ENCODE results near the gene PLEKHO1. TPM values are rescaled to one million over a fixed set of nuclear protein-coding genes. Genes with fewer than 3 reads are reported as not detected.

Gene PLEKHO1
- total and polyA plus RNA-seq, 7 donors: 14.1 to 402 (median 251) TPM

DNA sequence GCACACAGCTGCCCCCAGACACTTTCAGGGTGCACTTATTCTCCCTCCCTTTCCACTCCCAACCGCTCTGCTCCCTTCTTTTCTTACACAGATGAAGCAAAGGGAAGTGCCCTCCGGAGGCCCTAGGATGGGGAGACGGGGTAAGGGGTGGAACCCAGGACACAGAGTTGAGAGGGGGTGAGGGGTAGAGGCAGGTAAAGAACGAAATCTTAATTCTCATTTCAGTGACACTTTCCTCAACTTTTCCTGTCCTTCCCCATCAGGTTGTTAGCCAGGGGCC, 12.8 kb downstream of the PLEKHO1 start:
- 44 to 82% methylated on average over 4 of the region's 4 CpGs for WGBS, 2 donors
- TF ChIP-seq EP300 (IDR thresholded peaks at IDR 0.05) (no peak), POLR2A (IDR thresholded peaks at IDR 0.05) (no peak), POLR2AphosphoS5 (IDR thresholded peaks at IDR 0.05) (no peak)
- TF ChIP-seq, protein P1, sequence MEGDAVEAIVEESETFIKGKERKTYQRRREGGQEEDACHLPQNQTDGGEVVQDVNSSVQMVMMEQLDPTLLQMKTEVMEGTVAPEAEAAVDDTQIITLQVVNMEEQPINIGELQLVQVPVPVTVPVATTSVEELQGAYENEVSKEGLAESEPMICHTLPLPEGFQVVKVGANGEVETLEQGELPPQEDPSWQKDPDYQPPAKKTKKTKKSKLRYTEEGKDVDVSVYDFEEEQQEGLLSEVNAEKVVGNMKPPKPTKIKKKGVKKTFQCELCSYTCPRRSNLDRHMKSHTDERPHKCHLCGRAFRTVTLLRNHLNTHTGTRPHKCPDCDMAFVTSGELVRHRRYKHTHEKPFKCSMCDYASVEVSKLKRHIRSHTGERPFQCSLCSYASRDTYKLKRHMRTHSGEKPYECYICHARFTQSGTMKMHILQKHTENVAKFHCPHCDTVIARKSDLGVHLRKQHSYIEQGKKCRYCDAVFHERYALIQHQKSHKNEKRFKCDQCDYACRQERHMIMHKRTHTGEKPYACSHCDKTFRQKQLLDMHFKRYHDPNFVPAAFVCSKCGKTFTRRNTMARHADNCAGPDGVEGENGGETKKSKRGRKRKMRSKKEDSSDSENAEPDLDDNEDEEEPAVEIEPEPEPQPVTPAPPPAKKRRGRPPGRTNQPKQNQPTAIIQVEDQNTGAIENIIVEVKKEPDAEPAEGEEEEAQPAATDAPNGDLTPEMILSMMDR (IDR thresholded peaks at IDR 0.05): no peak
- peak overlapping the region; percentile 12 to 38 (median 34) for H3K4me3 ChIP-seq
- peak overlapping the region; percentile 98 to 100 (median 99) for H3K27ac ChIP-seq
- H3K4me1 ChIP-seq: peaks cover 0 to 84% (median 80%) of the 10 kb centered on the region in 4 donors
- no peaks in the 10 kb centered on the region for H3K9me3 ChIP-seq
- H3K27me3 ChIP-seq: no peaks in the 10 kb centered on the region
- DNase-seq: no peak
- H3K36me3 ChIP-seq: peaks cover 8 to 25% (median 14%) of the 10 kb centered on the region in 4 donors
- intact Hi-C loops (cut with DNase I): loop anchor here (1.0 to 5.0 kb wide), 2 partner anchors 10 to 120 kb away; partner anchors contain the start of gene CIART

DNA sequence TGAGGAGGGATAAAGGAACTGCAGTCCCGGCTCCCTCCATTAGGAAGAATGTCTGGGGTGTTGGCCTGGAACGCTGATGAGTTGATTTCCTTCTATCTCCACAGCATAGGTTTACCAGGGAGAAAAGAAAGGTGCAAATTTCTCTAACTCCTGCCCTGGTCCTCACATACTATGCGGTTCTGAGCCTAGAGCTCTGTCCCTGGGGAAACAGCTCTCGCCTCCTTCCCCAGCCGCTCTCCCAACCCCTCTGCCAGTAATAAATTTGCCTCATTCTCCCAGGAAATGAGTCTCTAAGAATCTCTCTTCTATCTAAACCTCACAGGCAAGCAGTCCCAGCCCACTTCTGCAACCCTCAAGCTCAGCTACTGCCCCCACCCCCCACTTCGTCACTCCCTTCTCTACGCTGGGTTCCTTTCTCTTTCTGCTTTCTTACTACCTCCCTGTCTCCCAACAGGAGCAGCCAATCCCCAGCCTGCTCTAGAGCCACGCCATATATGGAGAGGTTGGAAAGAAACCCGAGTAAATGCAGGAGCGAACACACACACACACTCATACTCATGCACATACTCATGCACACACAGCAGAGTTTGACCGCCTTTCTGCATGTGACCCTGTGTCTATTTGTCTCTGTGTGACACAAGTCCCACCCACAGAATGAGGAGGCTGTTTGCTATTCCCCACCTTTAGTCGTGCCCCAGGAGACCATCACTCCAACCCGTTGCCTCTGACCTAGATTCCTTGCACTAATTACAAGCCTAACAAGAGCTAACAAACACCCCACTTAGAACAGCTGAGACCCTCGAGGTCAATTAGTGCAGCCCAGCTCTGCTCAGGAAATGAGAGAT, 13.4 kb downstream of the PLEKHO1 start:
- peak; percentile 98 for DNase-seq
- TF ChIP-seq POLR2A (IDR thresholded peaks at IDR 0.05): peak; percentile 91 to 92
- TF ChIP-seq, protein P1 (IDR thresholded peaks at IDR 0.05): peak in 3 of 4 experiments; percentile 14 to 30 (median 25)
- peak; percentile 89 to 96 (median 92) for TF ChIP-seq POLR2AphosphoS5 (IDR thresholded peaks at IDR 0.05)
- TF ChIP-seq EP300 (IDR thresholded peaks at IDR 0.05): peak in 2 of 4 donors; percentile 34 to 91
- H3K36me3 ChIP-seq: peaks cover 6 to 19% (median 10%) of the 10 kb centered on the region in 4 donors
- H3K4me3 ChIP-seq: peak overlapping the region; percentile 12 to 38 (median 34)
- 20 to 44% methylated on average over 14 of the region's 14 CpGs for WGBS, 2 donors
- intact Hi-C loops (cut with DNase I): loop anchor here (1.0 to 5.0 kb wide), 2 partner anchors 11 to 119 kb away; partner anchors contain the start of gene CIART
- no peaks in the 10 kb centered on the region for H3K27me3 ChIP-seq
- no peaks in the 10 kb centered on the region for H3K9me3 ChIP-seq
- peak overlapping the region; percentile 98 to 100 (median 99) for H3K27ac ChIP-seq
- H3K4me1 ChIP-seq: peaks cover 0 to 78% (median 75%) of the 10 kb centered on the region in 4 donors

DNA sequence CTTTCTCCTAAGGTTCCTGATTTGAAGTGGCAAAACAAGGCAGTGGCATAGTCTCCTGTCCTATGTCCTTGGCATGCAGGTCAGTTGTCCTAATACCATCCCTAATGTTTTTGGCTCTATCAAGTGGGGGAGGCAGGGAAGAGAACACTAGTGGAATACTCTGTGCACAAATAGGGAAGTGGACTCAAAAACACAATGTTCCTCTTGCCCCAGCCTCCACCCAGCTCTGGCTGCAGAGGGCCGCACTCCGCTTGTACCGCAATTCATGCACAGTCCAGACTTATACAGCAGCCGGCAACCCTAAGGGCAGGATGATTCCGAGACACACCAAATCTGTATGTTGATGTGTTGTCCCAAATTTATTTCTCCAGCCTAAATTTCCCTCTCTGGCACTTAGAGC, 14.5 kb downstream of the PLEKHO1 start:
- intact Hi-C loops (cut with DNase I): loop anchor here (5.0 kb wide), 1 partner anchor 118 kb away; the partner anchor contains the start of gene CIART
- 90 to 94% methylated on average over 5 of the region's 5 CpGs for WGBS, 2 donors
- Histone ChIP-seq H3K27me3 (no peaks in the 10 kb centered on the region), H3K9me3 (no peaks in the 10 kb centered on the region), H3K4me3 (no peak overlapping the region), H3K36me3 (peaks cover 5 to 8% (median 6%) of the 10 kb centered on the region in 4 donors), H3K27ac (peak overlapping the region; percentile 98 to 100 (median 99)), H3K4me1 (peaks cover 0 to 72% (median 66%) of the 10 kb centered on the region in 4 donors)
- TF ChIP-seq POLR2A (IDR thresholded peaks at IDR 0.05) (no peak), EP300 (IDR thresholded peaks at IDR 0.05) (no peak), POLR2AphosphoS5 (IDR thresholded peaks at IDR 0.05) (peak in 2 of 4 donors; percentile 16 to 55)
- TF ChIP-seq, protein P1 (IDR thresholded peaks at IDR 0.05): no peak
- peak; percentile 79 for DNase-seq

DNA sequence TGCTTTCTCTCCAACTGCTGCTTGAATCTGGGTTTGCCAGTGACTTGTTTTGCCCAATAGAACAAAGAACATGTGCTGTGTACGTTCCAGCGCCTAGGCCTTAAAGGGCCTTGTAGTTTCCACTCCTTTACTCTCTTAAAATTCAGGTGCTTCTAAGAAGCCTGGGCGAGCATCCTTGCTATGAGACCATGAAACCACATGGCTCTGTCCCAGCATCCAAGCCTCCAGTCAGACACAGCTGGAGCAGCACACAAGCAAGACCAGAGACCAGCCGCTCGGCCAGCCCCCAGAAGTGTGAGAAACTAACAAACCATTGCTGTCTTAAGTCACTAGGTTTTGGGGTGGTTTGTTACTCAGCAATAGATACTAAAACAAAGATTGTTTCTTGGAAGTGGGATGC, 15.1 kb downstream of the PLEKHO1 start:
- peak; percentile 78 for DNase-seq
- peaks cover 0 to 3% (median 1%) of the 10 kb centered on the region in 4 donors for H3K36me3 ChIP-seq
- TF ChIP-seq POLR2A (IDR thresholded peaks at IDR 0.05) (no peak), EP300 (IDR thresholded peaks at IDR 0.05) (no peak), POLR2AphosphoS5 (IDR thresholded peaks at IDR 0.05) (no peak)
- TF ChIP-seq, protein P1 (IDR thresholded peaks at IDR 0.05): no peak
- H3K4me3 ChIP-seq: no peak overlapping the region
- 82 to 85% methylated on average over 5 of the region's 5 CpGs for WGBS, 2 donors
- H3K27ac ChIP-seq: peak overlapping the region; percentile 98 to 100 (median 99)
- H3K9me3 ChIP-seq: no peaks in the 10 kb centered on the region
- intact Hi-C loops (cut with DNase I): loop anchor here (5.0 kb wide), 1 partner anchor 118 kb away; the partner anchor contains the start of gene CIART
- peaks cover 0 to 67% (median 61%) of the 10 kb centered on the region in 4 donors for H3K4me1 ChIP-seq
- H3K27me3 ChIP-seq: no peaks in the 10 kb centered on the region
